Neural cell (in vitro differentiated cells): ENCODE results near the gene SMG6. TPM values are rescaled to one million over a fixed set of nuclear protein-coding genes. Genes with fewer than 3 reads are reported as not detected.

Experiments used
- H2AFZ ChIP-seq: fragments of 200-600, 300-800 bp; sonication (generic), shearing (Covaris generic); 2 replicates; pipeline ENCODE4 v1.6.0; 2014; ENCODE audit warnings: low read depth, mild to moderate bottlenecking, antibody characterized with exemption, low read length, moderate library complexity
- H3F3A ChIP-seq: fragments of 200-600 bp; shearing (Covaris generic); 2 replicates; pipeline ENCODE4 v1.6.1; 2016; ENCODE audit warnings: mild to moderate bottlenecking, moderate library complexity, mixed read lengths, antibody characterized with exemption, low read length; ENCODE audit not compliant: insufficient read depth, poor library complexity, severe bottlenecking
- H3K27ac ChIP-seq: fragments of 200-600, 300-800 bp; sonication (generic), shearing (Covaris generic); 2 replicates; pipeline ENCODE4 v1.5.1; 2014; ENCODE audit warnings: mild to moderate bottlenecking, low read length, moderate library complexity
- H3K27me3 ChIP-seq: fragments of 300-800, 200-600 bp; sonication (generic), shearing (Covaris generic); 2 replicates; pipeline ENCODE4 v1.6.0; 2014; ENCODE audit warnings: mild to moderate bottlenecking, low read depth, low read length, moderate library complexity; ENCODE audit not compliant: insufficient read depth
- H3K36me3 ChIP-seq: fragments of 300-800, 200-600 bp; sonication (generic), shearing (Covaris generic); 2 replicates; pipeline ENCODE4 v1.5.1; 2014; ENCODE audit warnings: mild to moderate bottlenecking, antibody characterized with exemption, low read length, moderate library complexity; ENCODE audit not compliant: insufficient read depth
- H3K4me2 ChIP-seq: fragments of 300-800, 200-600 bp; sonication (generic), shearing (Covaris generic); 2 replicates; pipeline ENCODE4 v1.6.0; 2014; ENCODE audit warnings: mild to moderate bottlenecking, low read length
- H3K4me3 ChIP-seq: fragments of 300-800, 200-600 bp; sonication (generic), shearing (Covaris generic); 2 replicates; pipeline ENCODE4 v1.5.1; 2014; ENCODE audit warnings: mild to moderate bottlenecking, low read length, moderate library complexity
- H3K79me2 ChIP-seq: fragments of 200-600 bp; shearing (Covaris generic); replicated peaks from 2 replicates; pipeline ENCODE4 v1.6.0; 2014; ENCODE audit warnings: mild to moderate bottlenecking, low read length, moderate library complexity; ENCODE audit not compliant: insufficient read depth
- H3K9ac ChIP-seq: fragments of 300-800, 200-600 bp; sonication (generic), shearing (Covaris generic); 2 replicates; pipeline ENCODE4 v1.6.1; 2016; ENCODE audit warnings: mild to moderate bottlenecking, low read length, mixed read lengths
- H3K9me2 ChIP-seq: fragments of 200-600 bp; shearing (Covaris generic); 2 replicates; pipeline ENCODE4 v1.6.1; 2016; ENCODE audit warnings: mild to moderate bottlenecking, low read length, mixed read lengths; ENCODE audit not compliant: insufficient read depth
- H3K9me3 ChIP-seq: fragments of 200-600, 300-800 bp; sonication (generic), shearing (Covaris generic); 2 replicates; pipeline ENCODE4 v1.6.1; 2016; ENCODE audit warnings: mild to moderate bottlenecking, mixed run types, low read length, moderate library complexity, mixed read lengths
- H4K20me1 ChIP-seq: fragments of 200-600 bp; shearing (Covaris generic); 2 replicates; pipeline ENCODE4 v1.6.1; 2016; ENCODE audit warnings: mild to moderate bottlenecking, mixed run types; ENCODE audit not compliant: insufficient read depth
- CTCF ChIP-seq: fragments of 450-650 bp; IDR thresholded peaks from 2 replicates; pipeline ENCODE4 v1.5.1; 2014; ENCODE audit warnings: antibody characterized with exemption, mild to moderate bottlenecking, moderate library complexity; ENCODE audit not compliant: poor library complexity, severe bottlenecking
- EP300 ChIP-seq: fragments of 450-650 bp; conservative IDR thresholded peaks from 2 replicates; pipeline ENCODE4 v1.6.1; 2014; ENCODE audit warnings: antibody characterized with exemption, mild to moderate bottlenecking, moderate library complexity; ENCODE audit not compliant: poor library complexity, severe bottlenecking
- EZH2 ChIP-seq: fragments of 200-600, 300-800 bp; shearing (Covaris generic), sonication (generic); IDR thresholded peaks from 2 replicates; pipeline ENCODE4 v1.6.1; 2014; ENCODE audit warnings: antibody characterized with exemption, low read length, borderline replicate concordance, mild to moderate bottlenecking; ENCODE audit not compliant: insufficient read depth, poor library complexity, severe bottlenecking
- MXI1 ChIP-seq: fragments of 450-650 bp; conservative IDR thresholded peaks from 2 replicates; pipeline ENCODE4 v1.6.1; 2014; ENCODE audit warnings: antibody characterized with exemption, mild to moderate bottlenecking; ENCODE audit not compliant: poor library complexity, severe bottlenecking
- POLR2AphosphoS5 ChIP-seq: IDR thresholded peaks from 2 replicates; pipeline ENCODE4 v1.6.1; 2012
- RAD21 ChIP-seq: fragments of 450-650 bp; conservative IDR thresholded peaks from 2 replicates; pipeline ENCODE4 v1.6.1; 2014; ENCODE audit warnings: antibody characterized with exemption, mild to moderate bottlenecking, moderate library complexity
- REST ChIP-seq: IDR thresholded peaks from 2 replicates; pipeline ENCODE4 v1.6.1; 2012; ENCODE audit warnings: borderline replicate concordance
- SMC3 ChIP-seq: fragments of 450-650 bp; conservative IDR thresholded peaks from 2 replicates; pipeline ENCODE4 v1.6.1; 2014; ENCODE audit warnings: antibody characterized with exemption, mild to moderate bottlenecking, moderate library complexity; ENCODE audit not compliant: poor library complexity
- TAF1 ChIP-seq: IDR thresholded peaks from 2 replicates; pipeline ENCODE4 v1.6.1; 2012; ENCODE audit warnings: low read depth
- polyA plus RNA-seq: library from polyadenylated mRNA; depleted of rRNA; stranded (reverse); fragments of >200 nt; gene quantifications from 2 replicates; pipeline ENCODE4 v1.2.3, GENCODE V29; 2014

The SMG6 gene
- polyA plus RNA-seq, 1 donor from 2014 or later: 13.9 TPM

- no peak overlapping the region for H2AFZ ChIP-seq
- peaks cover 3% of the 10 kb centered on the region for H3F3A ChIP-seq
- H3K36me3 ChIP-seq: no peaks in the 10 kb centered on the region
- no peak overlapping the region for H3K4me2 ChIP-seq
- no peaks in the 10 kb centered on the region for H3K79me2 ChIP-seq
- no peaks in the 10 kb centered on the region for H3K9me2 ChIP-seq
- TF ChIP-seq MXI1: no peak
- TF ChIP-seq EP300: no peak
- TF ChIP-seq SMC3: no peak
- TF ChIP-seq TAF1: no peak
- no peak for TF ChIP-seq REST
- TF ChIP-seq POLR2AphosphoS5: no peak
- no peak for TF ChIP-seq RAD21
- no peak for TF ChIP-seq EZH2
- no peak for TF ChIP-seq CTCF
- no peaks in the 10 kb centered on the region for H3K27me3 ChIP-seq
- no peaks in the 10 kb centered on the region for H3K9me3 ChIP-seq
- no peak overlapping the region for H3K4me3 ChIP-seq
- H4K20me1 ChIP-seq: no peaks in the 10 kb centered on the region
- H3K27ac ChIP-seq: no peak overlapping the region
- H3K9ac ChIP-seq: no peak overlapping the region
Observed at GRCh38 chr17:2138318-2138717, 165.3 kb downstream of the SMG6 start.

GRCh38 chr17:2137342-2138098, 166.1 kb downstream of the SMG6 start:
- no peaks in the 10 kb centered on the region for H3K9me3 ChIP-seq
- peaks cover 3% of the 10 kb centered on the region for H3F3A ChIP-seq
- H3K79me2 ChIP-seq: no peaks in the 10 kb centered on the region
- no peak overlapping the region for H3K4me2 ChIP-seq
- no peaks in the 10 kb centered on the region for H4K20me1 ChIP-seq
- H2AFZ ChIP-seq: no peak overlapping the region
- H3K9me2 ChIP-seq: no peaks in the 10 kb centered on the region
- no peaks in the 10 kb centered on the region for H3K36me3 ChIP-seq
- TF ChIP-seq CTCF (no peak), EZH2 (no peak)
- no peak overlapping the region for H3K27ac ChIP-seq
- peak overlapping the region; percentile 18 for H3K4me3 ChIP-seq
- no peaks in the 10 kb centered on the region for H3K27me3 ChIP-seq
- H3K9ac ChIP-seq: no peak overlapping the region
